Measurements from ENCODE around the gene LYRM4.

The LYRM4 gene

GRCh38 chr6:5206920-5207561 is 53.7 kb downstream of the LYRM4 start:
- Histone ChIP-seq H3K4me1 (ENCODE audit: control insufficient read depth, insufficient read depth, low read length) (peaks cover 41% of the 10 kb centered on the region), H3K9ac (ENCODE audit: low read length) (no peak overlapping the region), H3K36me3 (ENCODE audit: control insufficient read depth, insufficient read depth, low read length) (no peaks in the 10 kb centered on the region), H3K27me3 (ENCODE audit: control insufficient read depth, insufficient read depth, low read length) (no peaks in the 10 kb centered on the region), H3K27ac (ENCODE audit: low read depth, low read length) (peak overlapping the region; percentile 90), H3K4me3 (ENCODE audit: low read length) (no peak overlapping the region)

- H3K4me1 ChIP-seq (ENCODE audit: control insufficient read depth, insufficient read depth, low read length), result peaks cover 41% of the 10 kb centered on the region
- H3K27ac ChIP-seq (ENCODE audit: low read depth, low read length), result peak overlapping the region; percentile 90
Observed at GRCh38 chr6:5205877-5206850, 54.6 kb downstream of the LYRM4 start.

DNA sequence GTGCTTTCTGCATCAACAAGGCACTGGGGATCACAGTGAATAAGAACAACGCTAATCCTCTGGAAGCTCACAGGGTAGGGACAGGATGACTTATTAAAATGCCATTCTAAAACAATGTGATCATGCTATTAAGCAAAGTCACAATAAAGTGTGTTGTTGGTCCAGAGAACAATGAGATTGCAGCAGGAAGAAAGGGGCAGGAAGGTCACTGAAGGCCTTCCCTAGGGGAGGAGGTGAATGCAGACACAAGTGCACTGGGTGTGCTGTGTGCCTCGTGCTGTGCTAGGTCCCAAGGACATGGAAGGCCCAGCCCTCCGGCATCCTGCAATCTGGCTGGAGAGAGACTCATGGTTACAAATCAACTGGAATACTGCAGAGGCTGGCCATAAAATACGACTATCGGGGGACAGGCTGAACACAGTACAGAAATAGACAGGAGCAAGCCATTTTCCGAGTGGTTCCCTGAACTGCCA is 55.7 kb downstream of the LYRM4 start:
- H3K4me1 ChIP-seq (ENCODE audit: control insufficient read depth, insufficient read depth, low read length), result peaks cover 43% of the 10 kb centered on the region

More at GRCh38 chr6:5205877-5206850, 54.6 kb downstream of the LYRM4 start:
- H3K36me3 ChIP-seq (ENCODE audit: control insufficient read depth, insufficient read depth, low read length), result no peaks in the 10 kb centered on the region
- no peak overlapping the region for H3K9ac ChIP-seq (ENCODE audit: low read length)
- H3K4me3 ChIP-seq (ENCODE audit: low read length), result no peak overlapping the region
- H3K27me3 ChIP-seq (ENCODE audit: control insufficient read depth, insufficient read depth, low read length), result no peaks in the 10 kb centered on the region

DNA sequence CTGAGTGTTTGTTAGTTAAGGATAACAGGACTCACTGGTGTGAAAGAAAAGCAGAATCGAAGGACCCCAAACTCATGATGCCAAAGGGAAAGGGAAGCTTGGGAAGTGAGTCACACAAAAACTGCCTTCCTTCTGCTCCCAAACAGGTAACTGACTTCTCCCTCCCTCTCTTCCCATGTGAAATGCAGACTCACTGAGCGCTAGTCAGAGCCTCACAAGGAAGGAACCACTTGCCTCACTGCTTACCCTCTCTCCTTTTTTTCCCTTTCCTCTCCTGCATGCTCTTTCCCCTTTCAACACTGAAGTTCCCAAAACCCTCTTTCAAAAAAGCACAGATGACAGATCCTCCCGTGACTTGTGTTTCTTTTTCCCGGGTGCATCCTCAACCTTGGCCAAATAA is 56.4 kb downstream of the LYRM4 start:
- no peaks in the 10 kb centered on the region for H3K36me3 ChIP-seq (ENCODE audit: control insufficient read depth, insufficient read depth, low read length)
- H3K27me3 ChIP-seq (ENCODE audit: control insufficient read depth, insufficient read depth, low read length), result no peaks in the 10 kb centered on the region
- H3K9ac ChIP-seq (ENCODE audit: low read length), result no peak overlapping the region
- H3K4me3 ChIP-seq (ENCODE audit: low read length), result no peak overlapping the region
- peak overlapping the region; percentile 90 for H3K27ac ChIP-seq (ENCODE audit: low read depth, low read length)
- peaks cover 44% of the 10 kb centered on the region for H3K4me1 ChIP-seq (ENCODE audit: control insufficient read depth, insufficient read depth, low read length)

More for the DNA sequence above, 55.7 kb downstream of the LYRM4 start:
- Histone ChIP-seq H3K9ac (ENCODE audit: low read length) (no peak overlapping the region), H3K4me3 (ENCODE audit: low read length) (no peak overlapping the region), H3K27me3 (ENCODE audit: control insufficient read depth, insufficient read depth, low read length) (no peaks in the 10 kb centered on the region), H3K36me3 (ENCODE audit: control insufficient read depth, insufficient read depth, low read length) (no peaks in the 10 kb centered on the region), H3K27ac (ENCODE audit: low read depth, low read length) (peak overlapping the region; percentile 90)

GRCh38 chr6:5203546-5203945 is 57.2 kb downstream of the LYRM4 start:
- Histone ChIP-seq H3K27ac (ENCODE audit: low read depth, low read length) (no peak overlapping the region), H3K36me3 (ENCODE audit: control insufficient read depth, insufficient read depth, low read length) (no peaks in the 10 kb centered on the region), H3K9ac (ENCODE audit: low read length) (no peak overlapping the region), H3K4me3 (ENCODE audit: low read length) (no peak overlapping the region), H3K4me1 (ENCODE audit: control insufficient read depth, insufficient read depth, low read length) (peaks cover 40% of the 10 kb centered on the region), H3K27me3 (ENCODE audit: control insufficient read depth, insufficient read depth, low read length) (no peaks in the 10 kb centered on the region)

DNA sequence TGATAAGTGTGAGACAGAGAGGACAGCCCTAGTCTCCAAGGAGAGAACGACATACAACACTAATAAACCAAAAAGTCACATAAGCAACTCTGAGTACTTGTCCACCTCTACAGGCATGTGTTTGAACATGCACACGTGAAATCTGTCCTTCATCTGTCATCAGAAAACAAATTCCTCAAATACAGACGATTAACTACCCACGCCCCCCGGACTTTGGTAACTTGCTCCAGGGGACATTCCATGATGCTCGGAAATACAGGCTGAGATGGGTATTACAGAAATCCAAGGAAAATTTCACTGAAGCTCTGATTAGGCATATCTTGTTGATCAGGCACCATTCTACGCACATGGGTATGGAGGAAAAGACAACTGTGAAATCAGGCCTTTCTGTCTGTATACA is 57.8 kb downstream of the LYRM4 start:
- H3K4me1 ChIP-seq (ENCODE audit: control insufficient read depth, insufficient read depth, low read length), result peaks cover 35% of the 10 kb centered on the region
- H3K4me3 ChIP-seq (ENCODE audit: low read length), result no peak overlapping the region
- H3K27me3 ChIP-seq (ENCODE audit: control insufficient read depth, insufficient read depth, low read length), result no peaks in the 10 kb centered on the region
- H3K9ac ChIP-seq (ENCODE audit: low read length), result no peak overlapping the region
- H3K27ac ChIP-seq (ENCODE audit: low read depth, low read length), result no peak overlapping the region
- no peaks in the 10 kb centered on the region for H3K36me3 ChIP-seq (ENCODE audit: control insufficient read depth, insufficient read depth, low read length)

GRCh38 chr6:5202206-5202605 is 58.5 kb downstream of the LYRM4 start:
- no peaks in the 10 kb centered on the region for H3K36me3 ChIP-seq (ENCODE audit: control insufficient read depth, insufficient read depth, low read length)
- peaks cover 33% of the 10 kb centered on the region for H3K4me1 ChIP-seq (ENCODE audit: control insufficient read depth, insufficient read depth, low read length)
- no peak overlapping the region for H3K4me3 ChIP-seq (ENCODE audit: low read length)
- no peak overlapping the region for H3K9ac ChIP-seq (ENCODE audit: low read length)
- H3K27me3 ChIP-seq (ENCODE audit: control insufficient read depth, insufficient read depth, low read length), result no peaks in the 10 kb centered on the region
- H3K27ac ChIP-seq (ENCODE audit: low read depth, low read length), result no peak overlapping the region

- H3K36me3 ChIP-seq (ENCODE audit: control insufficient read depth, insufficient read depth, low read length), result no peaks in the 10 kb centered on the region
- no peak overlapping the region for H3K4me3 ChIP-seq (ENCODE audit: low read length)
- no peaks in the 10 kb centered on the region for H3K27me3 ChIP-seq (ENCODE audit: control insufficient read depth, insufficient read depth, low read length)
- H3K27ac ChIP-seq (ENCODE audit: low read depth, low read length), result no peak overlapping the region
- peaks cover 24% of the 10 kb centered on the region for H3K4me1 ChIP-seq (ENCODE audit: control insufficient read depth, insufficient read depth, low read length)
- H3K9ac ChIP-seq (ENCODE audit: low read length), result no peak overlapping the region
Observed at GRCh38 chr6:5201271-5201670, 59.5 kb downstream of the LYRM4 start.

GRCh38 chr6:5199702-5200101 is 61.0 kb downstream of the LYRM4 start:
- Histone ChIP-seq H3K27ac (ENCODE audit: low read depth, low read length) (no peak overlapping the region), H3K36me3 (ENCODE audit: control insufficient read depth, insufficient read depth, low read length) (no peaks in the 10 kb centered on the region), H3K4me3 (ENCODE audit: low read length) (no peak overlapping the region), H3K9ac (ENCODE audit: low read length) (no peak overlapping the region), H3K4me1 (ENCODE audit: control insufficient read depth, insufficient read depth, low read length) (peaks cover 8% of the 10 kb centered on the region), H3K27me3 (ENCODE audit: control insufficient read depth, insufficient read depth, low read length) (no peaks in the 10 kb centered on the region)

DNA sequence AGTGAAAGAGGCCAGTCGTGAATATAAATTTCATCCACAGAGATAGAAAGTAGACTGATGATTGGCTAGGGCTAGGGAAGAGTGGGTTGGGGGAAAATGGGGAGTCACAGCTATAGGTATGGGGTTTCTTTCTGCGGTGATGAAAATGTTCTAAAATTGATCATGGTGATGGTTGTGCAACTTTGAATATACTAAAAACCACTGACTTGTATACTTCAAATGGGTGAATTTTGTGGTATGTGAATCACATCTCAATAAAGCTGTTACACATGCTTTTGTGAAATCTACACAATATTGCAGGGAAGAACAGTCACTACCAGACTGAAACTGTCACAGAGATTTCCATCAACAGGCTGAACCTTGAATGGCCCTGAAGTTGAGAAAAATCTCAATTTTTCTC is 61.5 kb downstream of the LYRM4 start:
- no peaks in the 10 kb centered on the region for H3K36me3 ChIP-seq (ENCODE audit: control insufficient read depth, insufficient read depth, low read length)
- no peak overlapping the region for H3K27ac ChIP-seq (ENCODE audit: low read depth, low read length)
- H3K27me3 ChIP-seq (ENCODE audit: control insufficient read depth, insufficient read depth, low read length), result no peaks in the 10 kb centered on the region
- no peak overlapping the region for H3K9ac ChIP-seq (ENCODE audit: low read length)
- no peak overlapping the region for H3K4me3 ChIP-seq (ENCODE audit: low read length)
- peaks cover 4% of the 10 kb centered on the region for H3K4me1 ChIP-seq (ENCODE audit: control insufficient read depth, insufficient read depth, low read length)

GRCh38 chr6:5197084-5197483 is 63.7 kb downstream of the LYRM4 start:
- Histone ChIP-seq H3K36me3 (ENCODE audit: control insufficient read depth, insufficient read depth, low read length) (no peaks in the 10 kb centered on the region), H3K4me1 (ENCODE audit: control insufficient read depth, insufficient read depth, low read length) (peaks cover 3% of the 10 kb centered on the region), H3K4me3 (ENCODE audit: low read length) (no peak overlapping the region), H3K27ac (ENCODE audit: low read depth, low read length) (no peak overlapping the region), H3K27me3 (ENCODE audit: control insufficient read depth, insufficient read depth, low read length) (no peaks in the 10 kb centered on the region), H3K9ac (ENCODE audit: low read length) (no peak overlapping the region)

DNA sequence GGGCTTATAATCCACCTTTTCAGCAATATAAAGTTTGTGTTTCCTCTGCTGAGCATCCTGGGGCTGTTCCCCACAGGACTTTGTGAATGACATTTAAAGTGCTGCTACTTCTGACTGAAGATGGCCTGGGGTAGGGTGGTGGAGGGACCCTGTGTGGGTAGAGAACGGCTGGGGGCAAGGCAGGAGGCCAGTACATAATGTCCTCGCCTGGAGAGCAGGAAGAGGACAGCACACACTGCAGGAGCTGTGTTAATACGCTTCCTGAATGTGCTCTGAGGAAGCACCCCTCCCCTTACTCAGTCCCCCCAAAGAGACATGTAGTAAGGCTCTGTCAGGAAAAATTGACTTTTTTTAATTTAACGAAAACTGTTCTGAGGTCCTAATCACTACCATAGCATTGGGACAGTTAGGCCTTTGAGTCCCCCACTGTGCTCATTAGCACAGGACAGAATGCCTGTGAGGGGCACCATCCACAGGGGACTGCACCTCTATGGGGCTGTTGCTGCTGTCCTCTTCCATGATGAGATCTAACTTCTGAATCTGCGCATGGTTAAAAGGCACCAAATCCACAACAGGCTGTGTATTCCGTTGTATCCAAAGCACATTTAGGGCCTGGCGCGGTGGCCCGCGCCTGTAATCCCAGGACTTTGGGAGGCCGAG is 68.5 kb downstream of the LYRM4 start:
- H3K4me3 ChIP-seq (ENCODE audit: low read length), result no peak overlapping the region
- H3K4me1 ChIP-seq (ENCODE audit: control insufficient read depth, insufficient read depth, low read length), result no peaks in the 10 kb centered on the region
- H3K9ac ChIP-seq (ENCODE audit: low read length), result no peak overlapping the region
- no peaks in the 10 kb centered on the region for H3K36me3 ChIP-seq (ENCODE audit: control insufficient read depth, insufficient read depth, low read length)
- H3K27ac ChIP-seq (ENCODE audit: low read depth, low read length), result no peak overlapping the region
- H3K27me3 ChIP-seq (ENCODE audit: control insufficient read depth, insufficient read depth, low read length), result no peaks in the 10 kb centered on the region

Data from rectal smooth muscle tissue (tissue), 1 donor.